ENCODE data around the gene DISC1. TPM values are rescaled to one million over a fixed set of nuclear protein-coding genes. Genes with fewer than 3 reads are reported as not detected.
"Not testable (repeated sequence)": the region's sequence is repeated elsewhere in the genome, so short reads cannot be mapped to it uniquely, and the experiment has no call there.

DISC1 gene
- total and polyA plus RNA-seq, 4 experiments from 2014 or later, result 1.9 to 18.0 (median 10.0) TPM

DNA sequence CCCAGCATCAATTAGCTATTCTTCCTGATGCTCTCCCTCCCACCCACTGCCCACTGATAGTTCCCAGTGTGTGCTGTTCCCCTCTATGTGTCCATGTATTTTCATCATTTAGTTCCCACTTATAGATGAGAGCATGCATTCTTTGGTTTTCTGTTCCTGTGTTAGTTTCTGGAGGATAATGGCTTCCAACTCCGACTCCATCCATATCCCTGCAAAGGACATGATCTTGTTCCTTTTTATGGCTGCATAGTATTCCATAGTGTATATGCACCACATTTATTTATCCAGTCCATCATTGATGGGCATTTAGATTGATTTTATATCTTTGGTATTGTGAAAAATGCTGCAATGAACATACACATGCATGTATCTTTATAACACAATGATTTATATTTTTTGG is 30.2 kb downstream of the DISC1 start:
- H3K4me3 Mint-ChIP-seq, result no peak overlapping the region
- peaks cover 19 to 70% (median 41%) of the 10 kb centered on the region in 4 donors for H3K4me1 Mint-ChIP-seq
- peaks cover 21 to 29% of the 10 kb centered on the region in 2 donors for H3K36me3 Mint-ChIP-seq

DNA sequence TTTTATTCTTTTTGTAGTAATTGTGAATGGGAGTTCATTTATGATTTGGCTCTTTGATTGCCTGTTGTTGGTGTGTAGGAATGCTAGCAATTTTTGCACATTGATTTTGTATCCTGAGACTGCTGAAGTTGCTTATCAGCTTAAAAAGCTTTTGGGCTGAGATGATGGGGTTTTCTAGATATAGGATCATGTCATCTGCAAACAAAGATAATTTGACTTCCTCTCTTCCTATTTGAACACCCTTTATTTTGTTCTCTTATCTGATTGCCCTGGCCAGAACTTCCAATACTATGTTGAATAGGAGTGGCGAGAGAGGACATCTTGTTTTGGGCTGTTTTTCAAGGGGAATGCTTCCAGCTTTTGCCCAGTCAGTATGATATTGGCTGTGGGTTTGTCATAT is 31.6 kb downstream of the DISC1 start:
- peaks cover 17 to 58% (median 33%) of the 10 kb centered on the region in 4 donors for H3K4me1 Mint-ChIP-seq
- H3K36me3 ChIP-seq (ENCODE audit: insufficient read depth, low read length); H3K27ac Mint-ChIP-seq; POLR2A ChIA-PET (ENCODE audit: partially characterized antibody); H3K9me3 ChIP-seq (ENCODE audit: control insufficient read depth in 1 of 2, low read length in 2 of 2); CTCF ChIA-PET (ENCODE audit: partially characterized antibody); H3K27me3 ChIP-seq (ENCODE audit: insufficient read depth, low read length); H3K27me3 Mint-ChIP-seq; DNase-seq; H3K4me3 ChIP-seq (ENCODE audit: low read length in 2 of 2); H3K27ac ChIP-seq (ENCODE audit: low read depth, low read length); intact Hi-C loops (cut with micrococcal nuclease); H3K4me1 ChIP-seq (ENCODE audit: insufficient read depth, low read length): not testable (repeated sequence)
- H3K36me3 Mint-ChIP-seq, result peaks cover 16 to 28% of the 10 kb centered on the region in 2 donors
- H3K4me3 Mint-ChIP-seq, result peak overlapping the region in 1 of 8 donors; percentile 32
- peaks cover 3 to 36% (median 15%) of the 10 kb centered on the region in 8 donors for H3K9me3 Mint-ChIP-seq

More for the DNA sequence above, 30.2 kb downstream of the DISC1 start:
- Histone ChIP-seq H3K4me3 (ENCODE audit: low read length in 2 of 2) (no peak overlapping the region), H3K4me1 (ENCODE audit: insufficient read depth, low read length) (peaks cover 8% of the 10 kb centered on the region), H3K27me3 (ENCODE audit: insufficient read depth, low read length) (no peaks in the 10 kb centered on the region), H3K9me3 (ENCODE audit: control insufficient read depth in 1 of 2, low read length in 2 of 2) (no peaks in the 10 kb centered on the region), H3K27ac (ENCODE audit: low read depth, low read length) (no peak overlapping the region), H3K36me3 (ENCODE audit: insufficient read depth, low read length) (no peaks in the 10 kb centered on the region)
- POLR2A ChIA-PET (ENCODE audit: partially characterized antibody), result no interaction called here
- no peaks in the 10 kb centered on the region for H3K27me3 Mint-ChIP-seq
- H3K27ac Mint-ChIP-seq, result no peak overlapping the region
- CTCF ChIA-PET (ENCODE audit: partially characterized antibody), result no interaction called here
- intact Hi-C loops (cut with micrococcal nuclease), result no loop called here
- no peak for DNase-seq
- H3K9me3 Mint-ChIP-seq, result peaks cover 0 to 30% (median 10%) of the 10 kb centered on the region in 8 donors

GRCh38 chr1:231660198-231660597 is 33.6 kb downstream of the DISC1 start:
- Histone ChIP-seq H3K36me3 (ENCODE audit: insufficient read depth, low read length) (no peaks in the 10 kb centered on the region), H3K27ac (ENCODE audit: low read depth, low read length) (no peak overlapping the region), H3K4me1 (ENCODE audit: insufficient read depth, low read length) (no peaks in the 10 kb centered on the region), H3K9me3 (ENCODE audit: control insufficient read depth in 1 of 2, low read length in 2 of 2) (no peaks in the 10 kb centered on the region), H3K27me3 (ENCODE audit: insufficient read depth, low read length) (no peaks in the 10 kb centered on the region), H3K4me3 (ENCODE audit: low read length in 2 of 2) (no peak overlapping the region)
- Mint-ChIP-seq H3K9me3 (peaks cover 5 to 48% (median 19%) of the 10 kb centered on the region in 8 donors), H3K36me3 (peaks cover 17 to 34% of the 10 kb centered on the region in 2 donors), H3K27ac (no peak overlapping the region), H3K4me1 (peaks cover 20 to 60% (median 34%) of the 10 kb centered on the region in 4 donors), H3K27me3 (no peaks in the 10 kb centered on the region), H3K4me3 (no peak overlapping the region)
- ChIA-PET POLR2A (ENCODE audit: partially characterized antibody) (interaction anchor here (1.5 kb wide), 1 partner anchor 322 kb away, joined by 3 read pairs; the partner anchor contains the start of genes EXOC8 and SPRTN), CTCF (ENCODE audit: partially characterized antibody) (no interaction called here)
- no peak for DNase-seq
- intact Hi-C loops (cut with micrococcal nuclease), result no loop called here

GRCh38 chr1:231663211-231663792 is 36.7 kb downstream of the DISC1 start:
- no peaks in the 10 kb centered on the region for H3K9me3 ChIP-seq (ENCODE audit: control insufficient read depth in 1 of 2, low read length in 2 of 2)
- intact Hi-C loops (cut with micrococcal nuclease), result no loop called here
- no peaks in the 10 kb centered on the region for H3K36me3 ChIP-seq (ENCODE audit: insufficient read depth, low read length)
- ChIA-PET POLR2A (ENCODE audit: partially characterized antibody) (interaction anchor here (1.0 kb wide), 1 partner anchor 12 kb away, joined by 3 read pairs; no protein-coding TSS in a partner anchor), CTCF (ENCODE audit: partially characterized antibody) (interaction anchor here (1.0 to 1.1 kb wide), 2 partner anchors 9 to 20 kb away, joined by 3 read pairs; no protein-coding TSS in a partner anchor)
- H3K27ac ChIP-seq (ENCODE audit: low read depth, low read length), result no peak overlapping the region
- Mint-ChIP-seq H3K9me3 (peaks cover 5 to 33% (median 15%) of the 10 kb centered on the region in 8 donors), H3K36me3 (peaks cover 23 to 26% of the 10 kb centered on the region in 2 donors), H3K27me3 (no peaks in the 10 kb centered on the region), H3K4me3 (no peak overlapping the region), H3K4me1 (peaks cover 21 to 55% (median 37%) of the 10 kb centered on the region in 4 donors), H3K27ac (no peak overlapping the region)
- H3K4me1 ChIP-seq (ENCODE audit: insufficient read depth, low read length), result no peaks in the 10 kb centered on the region
- DNase-seq, result no peak
- no peaks in the 10 kb centered on the region for H3K27me3 ChIP-seq (ENCODE audit: insufficient read depth, low read length)
- H3K4me3 ChIP-seq (ENCODE audit: low read length in 2 of 2), result no peak overlapping the region

- no peak for DNase-seq
- peaks cover 7 to 42% (median 28%) of the 10 kb centered on the region in 8 donors for H3K9me3 Mint-ChIP-seq
- H3K4me3 ChIP-seq (ENCODE audit: low read length in 2 of 2), result no peak overlapping the region
- H3K27ac Mint-ChIP-seq, result no peak overlapping the region
- H3K4me1 ChIP-seq (ENCODE audit: insufficient read depth, low read length), result no peaks in the 10 kb centered on the region
- no peaks in the 10 kb centered on the region for H3K27me3 ChIP-seq (ENCODE audit: insufficient read depth, low read length)
- POLR2A ChIA-PET (ENCODE audit: partially characterized antibody), result no interaction called here
- H3K36me3 Mint-ChIP-seq, result peaks cover 36 to 37% of the 10 kb centered on the region in 2 donors
- no peaks in the 10 kb centered on the region for H3K36me3 ChIP-seq (ENCODE audit: insufficient read depth, low read length)
- intact Hi-C loops (cut with micrococcal nuclease), result no loop called here
- CTCF ChIA-PET (ENCODE audit: partially characterized antibody), result no interaction called here
- H3K27me3 Mint-ChIP-seq, result no peaks in the 10 kb centered on the region
- H3K4me1 Mint-ChIP-seq, result peaks cover 16 to 46% (median 27%) of the 10 kb centered on the region in 4 donors
- H3K9me3 ChIP-seq (ENCODE audit: control insufficient read depth in 1 of 2, low read length in 2 of 2), result no peaks in the 10 kb centered on the region
- H3K4me3 Mint-ChIP-seq, result no peak overlapping the region
- H3K27ac ChIP-seq (ENCODE audit: low read depth, low read length), result no peak overlapping the region
These were observed 38.5 kb downstream of the DISC1 start for GRCh38 chr1:231665101-231665500.

DNA sequence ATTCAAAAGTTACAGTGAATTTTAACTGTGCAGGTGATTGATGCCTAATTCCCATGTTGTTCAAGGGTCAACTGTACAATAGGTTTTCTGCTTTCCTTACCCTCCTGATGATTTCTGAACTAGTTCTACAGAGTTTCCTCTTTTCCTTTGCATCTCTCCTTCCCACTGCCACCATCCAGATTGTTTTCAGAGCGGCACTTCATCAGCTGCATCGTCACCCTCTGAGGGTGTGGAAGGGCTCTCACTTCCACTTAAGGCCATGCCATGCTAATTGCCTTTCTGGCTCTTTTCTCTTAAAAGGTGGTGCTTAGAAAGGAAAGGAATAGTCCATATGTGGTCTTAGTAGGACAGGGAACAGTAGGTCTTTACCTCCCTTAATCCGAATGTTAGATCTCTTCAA is 39.1 kb downstream of the DISC1 start:
- Histone ChIP-seq H3K9me3 (ENCODE audit: control insufficient read depth in 1 of 2, low read length in 2 of 2) (no peaks in the 10 kb centered on the region), H3K27ac (ENCODE audit: low read depth, low read length) (no peak overlapping the region), H3K27me3 (ENCODE audit: insufficient read depth, low read length) (no peaks in the 10 kb centered on the region), H3K4me1 (ENCODE audit: insufficient read depth, low read length) (no peaks in the 10 kb centered on the region), H3K36me3 (ENCODE audit: insufficient read depth, low read length) (no peaks in the 10 kb centered on the region), H3K4me3 (ENCODE audit: low read length in 2 of 2) (no peak overlapping the region)
- no peak for DNase-seq
- Mint-ChIP-seq H3K36me3 (peaks cover 34 to 38% of the 10 kb centered on the region in 2 donors), H3K27me3 (no peaks in the 10 kb centered on the region), H3K4me1 (peaks cover 15 to 45% (median 26%) of the 10 kb centered on the region in 4 donors), H3K27ac (no peak overlapping the region), H3K9me3 (peaks cover 7 to 43% (median 30%) of the 10 kb centered on the region in 8 donors), H3K4me3 (no peak overlapping the region)
- ChIA-PET CTCF (ENCODE audit: partially characterized antibody) (interaction anchor here (0.8 kb wide), 1 partner anchor 64 kb away, joined by 4 read pairs; no protein-coding TSS in a partner anchor), POLR2A (ENCODE audit: partially characterized antibody) (interaction anchor here (0.8 kb wide), 1 partner anchor 13 kb away, joined by 3 read pairs; no protein-coding TSS in a partner anchor)
- intact Hi-C loops (cut with micrococcal nuclease), result no loop called here

DNA sequence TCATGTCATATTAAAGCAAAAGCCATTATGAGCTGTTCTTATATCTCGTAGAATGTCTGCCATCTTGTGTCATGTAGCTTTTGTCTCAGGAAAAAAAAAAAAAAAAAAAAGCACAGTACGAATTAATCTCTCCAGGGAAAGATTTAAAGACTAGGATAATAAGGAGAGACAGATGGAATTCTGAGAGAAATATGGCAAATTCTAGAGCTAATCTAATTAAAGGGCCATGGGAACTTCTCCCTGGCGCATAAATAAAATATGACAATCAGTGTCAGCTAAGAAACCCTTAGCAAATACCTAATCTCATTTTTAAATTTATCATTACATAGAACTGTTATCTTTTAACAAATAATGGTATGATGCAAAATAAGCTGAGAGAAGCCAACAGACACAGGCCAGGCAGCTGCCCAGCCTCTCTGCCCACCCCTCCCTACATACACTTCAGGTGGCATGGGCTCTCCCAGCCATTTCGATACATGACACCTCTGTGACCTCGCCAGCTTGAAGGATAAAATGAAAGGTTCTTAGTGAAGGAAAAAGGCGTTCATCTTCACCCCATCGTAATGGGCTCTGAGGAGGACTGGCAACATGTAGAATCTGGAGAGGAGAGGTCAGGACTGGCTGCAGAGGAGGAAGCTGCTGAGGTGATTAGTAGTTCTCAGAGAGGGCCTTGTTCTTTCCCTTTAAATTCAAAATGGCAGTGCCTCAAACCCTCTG is 39.8 kb downstream of the DISC1 start:
- peaks cover 7 to 47% (median 33%) of the 10 kb centered on the region in 8 donors for H3K9me3 Mint-ChIP-seq
- no peak overlapping the region for H3K27ac Mint-ChIP-seq
- Histone ChIP-seq H3K9me3 (ENCODE audit: control insufficient read depth in 1 of 2, low read length in 2 of 2) (no peaks in the 10 kb centered on the region), H3K4me1 (ENCODE audit: insufficient read depth, low read length) (no peaks in the 10 kb centered on the region), H3K4me3 (ENCODE audit: low read length in 2 of 2) (no peak overlapping the region), H3K27ac (ENCODE audit: low read depth, low read length) (no peak overlapping the region), H3K27me3 (ENCODE audit: insufficient read depth, low read length) (no peaks in the 10 kb centered on the region), H3K36me3 (ENCODE audit: insufficient read depth, low read length) (no peaks in the 10 kb centered on the region)
- H3K27me3 Mint-ChIP-seq, result no peaks in the 10 kb centered on the region
- DNase-seq, result no peak
- H3K4me1 Mint-ChIP-seq, result peaks cover 11 to 40% (median 25%) of the 10 kb centered on the region in 4 donors
- H3K4me3 Mint-ChIP-seq, result peak overlapping the region in 1 of 8 donors; percentile 50
- intact Hi-C loops (cut with micrococcal nuclease), result no loop called here
- ChIA-PET CTCF (ENCODE audit: partially characterized antibody) (interaction anchor here (0.7 to 1.0 kb wide), 3 partner anchors 63 to 302 kb away, joined by 4 read pairs; no protein-coding TSS in a partner anchor), POLR2A (ENCODE audit: partially characterized antibody) (interaction anchor here (0.8 kb wide), 1 partner anchor 14 kb away, joined by 3 read pairs; no protein-coding TSS in a partner anchor)
- H3K36me3 Mint-ChIP-seq, result peaks cover 35 to 38% of the 10 kb centered on the region in 2 donors

Measured in CD4-positive, alpha-beta memory T cell (primary cell).